Body of pancreas (tissue), 4 donors: Measurements from ENCODE around the gene FAM20C.

Source experiments
- POLR2A ChIP-seq, 3 donors: fragments of 450-650 bp; IDR thresholded peaks; one replicate each; pipeline ENCODE4 v1.6.1; 2016; ENCODE audit warnings: antibody characterized with exemption in 3 of 3, mild to moderate bottlenecking in 2 of 3
- TF ChIP-seq, protein P1 (sequence below), 7 experiments: fragments of 450-650 bp in 4 of 7; fragments of 200-600 bp in 3 of 7; sonication (generic) in 3 of 7; IDR thresholded peaks; one replicate each; pipeline ENCODE4 v1.5.1; 2016 to 2019; ENCODE audit warnings: antibody characterized with exemption in 7 of 7

DNA sequence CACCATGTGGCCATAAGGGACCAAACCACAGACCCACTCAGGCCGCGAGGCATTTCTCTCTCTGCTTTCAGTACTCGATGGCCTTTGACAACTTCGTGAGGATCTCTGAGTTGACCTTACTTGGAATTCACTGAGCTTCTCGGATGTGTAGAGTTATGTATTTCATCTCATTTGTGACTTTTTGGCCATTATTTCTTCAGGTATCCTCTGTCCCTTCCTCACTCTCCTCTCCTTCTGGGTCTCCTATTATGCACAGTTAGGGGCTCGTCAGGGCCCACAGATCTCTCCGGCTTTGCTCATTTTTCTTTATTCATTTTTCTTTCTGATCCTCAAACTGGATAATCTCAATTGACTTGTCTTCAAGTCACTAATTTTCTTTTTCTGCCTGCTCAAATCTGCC lies 81.0 kb downstream of the FAM20C start:
- TF ChIP-seq, protein P1, sequence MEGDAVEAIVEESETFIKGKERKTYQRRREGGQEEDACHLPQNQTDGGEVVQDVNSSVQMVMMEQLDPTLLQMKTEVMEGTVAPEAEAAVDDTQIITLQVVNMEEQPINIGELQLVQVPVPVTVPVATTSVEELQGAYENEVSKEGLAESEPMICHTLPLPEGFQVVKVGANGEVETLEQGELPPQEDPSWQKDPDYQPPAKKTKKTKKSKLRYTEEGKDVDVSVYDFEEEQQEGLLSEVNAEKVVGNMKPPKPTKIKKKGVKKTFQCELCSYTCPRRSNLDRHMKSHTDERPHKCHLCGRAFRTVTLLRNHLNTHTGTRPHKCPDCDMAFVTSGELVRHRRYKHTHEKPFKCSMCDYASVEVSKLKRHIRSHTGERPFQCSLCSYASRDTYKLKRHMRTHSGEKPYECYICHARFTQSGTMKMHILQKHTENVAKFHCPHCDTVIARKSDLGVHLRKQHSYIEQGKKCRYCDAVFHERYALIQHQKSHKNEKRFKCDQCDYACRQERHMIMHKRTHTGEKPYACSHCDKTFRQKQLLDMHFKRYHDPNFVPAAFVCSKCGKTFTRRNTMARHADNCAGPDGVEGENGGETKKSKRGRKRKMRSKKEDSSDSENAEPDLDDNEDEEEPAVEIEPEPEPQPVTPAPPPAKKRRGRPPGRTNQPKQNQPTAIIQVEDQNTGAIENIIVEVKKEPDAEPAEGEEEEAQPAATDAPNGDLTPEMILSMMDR (IDR thresholded peaks at IDR 0.05) = no peak
- TF ChIP-seq POLR2A (IDR thresholded peaks at IDR 0.05) = no peak
